Progenitor cell of endocrine pancreas (in vitro differentiated cells): Measurements from ENCODE around the gene CCL7. TPM values are rescaled to one million over a fixed set of nuclear protein-coding genes. Genes with fewer than 3 reads are reported as not detected.

Experiments used
- DNase-seq: peaks from one replicate; pipeline ENCODE4 v3.0.0; 2021; ENCODE audit warnings: low spot score; ENCODE audit not compliant: unreplicated experiment
- H3K27ac Mint-ChIP-seq: 2 replicates; pipeline ENCODE4 v1.8.0; 2021; ENCODE audit warnings: mild to moderate bottlenecking, moderate library complexity, mixed read lengths
- H3K27me3 Mint-ChIP-seq: 2 replicates; pipeline ENCODE4 v1.8.0; 2021; ENCODE audit warnings: mixed read lengths
- H3K36me3 Mint-ChIP-seq: 2 replicates; pipeline ENCODE4 v1.8.0; 2022; ENCODE audit warnings: mixed read lengths; ENCODE audit not compliant: insufficient read depth
- H3K4me1 Mint-ChIP-seq: 2 replicates; pipeline ENCODE4 v1.8.0; 2021; ENCODE audit warnings: low read depth, mixed read lengths
- H3K4me3 Mint-ChIP-seq: 2 replicates; pipeline ENCODE4 v1.8.0; 2021; ENCODE audit warnings: low read depth, mild to moderate bottlenecking, moderate library complexity, mixed read lengths
- H3K9me3 Mint-ChIP-seq: 2 replicates; pipeline ENCODE4 v1.8.0; 2021; ENCODE audit warnings: low read depth, mixed read lengths
- CTCF ChIP-seq: fragments of 200-600 bp; sonication (generic); IDR thresholded peaks from one replicate; pipeline ENCODE4 v1.5.0; 2021; ENCODE audit warnings: antibody characterized with exemption, mild to moderate bottlenecking; ENCODE audit not compliant: unreplicated experiment
- total RNA-seq: library from RNA; stranded (reverse); gene quantifications from 2 replicates; pipeline ENCODE4 v1.2.1, GENCODE V29; 2021

CCL7 gene
- total RNA-seq, 1 donor from 2014 or later: not detected

DNA sequence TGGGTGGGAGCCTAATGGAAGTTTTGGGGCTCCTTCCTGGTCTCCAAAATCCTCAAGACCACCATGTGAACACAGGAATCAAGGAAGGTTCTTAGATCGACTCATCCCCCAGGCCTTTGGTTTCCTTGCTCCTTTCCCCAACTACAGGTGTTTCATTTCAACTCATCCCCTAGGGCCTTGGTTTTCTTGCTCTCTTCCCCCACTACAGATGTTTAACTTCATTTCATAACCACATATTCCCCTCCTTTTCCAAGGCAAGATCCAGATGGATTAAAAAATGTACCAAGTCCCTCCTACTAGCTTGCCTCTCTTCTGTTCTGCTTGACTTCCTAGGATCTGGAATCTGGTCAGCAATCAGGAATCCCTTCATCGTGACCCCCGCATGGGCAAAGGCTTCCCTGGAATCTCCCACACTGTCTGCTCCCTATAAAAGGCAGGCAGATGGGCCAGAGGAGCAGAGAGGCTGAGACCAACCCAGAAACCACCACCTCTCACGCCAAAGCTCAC is 15.3 kb downstream of the CCL7 start, which contains the start of gene CCL11:
CCL11 (plus strand) TSS at position 457 of the 507 bp plus-strand sequence. CDS start 67 bp downstream, outside the sequence.
- DNase-seq: no peak
- no peak for TF ChIP-seq CTCF
- Mint-ChIP-seq H3K4me1 (no peaks in the 10 kb centered on the region), H3K27me3 (peaks cover 14% of the 10 kb centered on the region), H3K4me3 (no peak within 1 kb of the TSS), H3K9me3 (peaks cover 8% of the 10 kb centered on the region), H3K27ac (no peak within 1 kb of the TSS), H3K36me3 (no peaks in the 10 kb centered on the region)

DNA sequence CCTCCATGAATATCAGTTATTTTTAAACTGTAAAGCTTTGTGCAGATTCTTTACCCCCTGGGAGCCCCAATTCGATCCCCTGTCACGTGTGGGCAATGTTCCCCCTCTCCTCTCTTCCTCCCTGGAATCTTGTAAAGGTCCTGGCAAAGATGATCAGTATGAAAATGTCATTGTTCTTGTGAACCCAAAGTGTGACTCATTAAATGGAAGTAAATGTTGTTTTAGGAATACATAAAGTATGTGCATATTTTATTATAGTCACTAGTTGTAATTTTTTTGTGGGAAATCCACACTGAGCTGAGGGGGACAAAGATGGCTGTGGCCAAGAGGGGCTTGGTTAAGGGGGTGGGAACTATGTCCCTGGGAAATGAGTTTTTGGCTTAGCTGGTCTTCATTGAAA is 17.9 kb downstream of the CCL7 start:
- H3K4me3 Mint-ChIP-seq: no peak overlapping the region
- H3K36me3 Mint-ChIP-seq: no peaks in the 10 kb centered on the region

GRCh38 chr17:34290586-34290985 is 20.6 kb downstream of the CCL7 start:
- no peaks in the 10 kb centered on the region for H3K36me3 Mint-ChIP-seq
- TF ChIP-seq CTCF: no peak
- H3K9me3 Mint-ChIP-seq: no peaks in the 10 kb centered on the region
- no peak for DNase-seq
- no peak overlapping the region for H3K4me3 Mint-ChIP-seq
- no peaks in the 10 kb centered on the region for H3K4me1 Mint-ChIP-seq
- no peak overlapping the region for H3K27ac Mint-ChIP-seq
- H3K27me3 Mint-ChIP-seq: peaks cover 9% of the 10 kb centered on the region

More for the DNA sequence above, 17.9 kb downstream of the CCL7 start:
- TF ChIP-seq CTCF: no peak
- H3K9me3 Mint-ChIP-seq: no peaks in the 10 kb centered on the region
- DNase-seq: no peak
- peaks cover 14% of the 10 kb centered on the region for H3K27me3 Mint-ChIP-seq
- no peak overlapping the region for H3K27ac Mint-ChIP-seq
- H3K4me1 Mint-ChIP-seq: no peaks in the 10 kb centered on the region

GRCh38 chr17:34291721-34292348 is 21.8 kb downstream of the CCL7 start:
- TF ChIP-seq CTCF: no peak
- no peak for DNase-seq
- no peaks in the 10 kb centered on the region for H3K36me3 Mint-ChIP-seq
- H3K9me3 Mint-ChIP-seq: no peaks in the 10 kb centered on the region
- H3K4me1 Mint-ChIP-seq: no peaks in the 10 kb centered on the region
- H3K4me3 Mint-ChIP-seq: no peak overlapping the region
- peaks cover 9% of the 10 kb centered on the region for H3K27me3 Mint-ChIP-seq
- H3K27ac Mint-ChIP-seq: no peak overlapping the region

GRCh38 chr17:34299027-34299426 is 29.0 kb downstream of the CCL7 start:
- no peaks in the 10 kb centered on the region for H3K36me3 Mint-ChIP-seq
- H3K27ac Mint-ChIP-seq: no peak overlapping the region
- no peak for TF ChIP-seq CTCF
- peak overlapping the region; percentile 33 for H3K4me3 Mint-ChIP-seq
- no peaks in the 10 kb centered on the region for H3K27me3 Mint-ChIP-seq
- no peak for DNase-seq
- no peaks in the 10 kb centered on the region for H3K9me3 Mint-ChIP-seq
- peaks cover 2% of the 10 kb centered on the region for H3K4me1 Mint-ChIP-seq
